SHP77 treated with DMSO at 0.1 percent for 48 hours (cell line): ENCODE results near the gene MTOR.

Experiments used
- DNase-seq: peaks from one replicate; lab custom pipeline; 2025; lab: John Stamatoyannopoulos, UW

The MTOR gene

GRCh38 chr1:11061652-11062365 lies 200.5 kb downstream of the MTOR start:
- DNase-seq, result no peak

GRCh38 chr1:11059968-11060830 lies 202.2 kb downstream of the MTOR start, which contains the start of gene SRM:
TSS of gene SRM (minus strand) at chr1:11060018. CDS start at chr1:11059943, 75 bp downstream.
- peak; percentile 55 for DNase-seq

GRCh38 chr1:11059155-11059967 lies 203.0 kb downstream of the MTOR start:
- DNase-seq, result no peak

GRCh38 chr1:11058595-11059154 lies 203.7 kb downstream of the MTOR start:
- no peak for DNase-seq

- no peak for DNase-seq
These were observed 204.3 kb downstream of the MTOR start for GRCh38 chr1:11058026-11058425.

- DNase-seq, result no peak
These were observed 204.9 kb downstream of the MTOR start for GRCh38 chr1:11057477-11057876.
